Inferior parietal cortex (tissue), 1 donor: ENCODE results near the gene BLMH.

ENCODE experiments used
- DNase-seq: peaks from one replicate; pipeline ENCODE4 v3.0.0-alpha.2; 2016; ENCODE audit errors: extremely low spot score

Gene BLMH

GRCh38 chr17:30291543-30292285 lies at the start of gene BLMH:
Gene BLMH, minus strand, starts transcription at chr17:30291944. Its CDS starts 125 bp downstream, at chr17:30291819.
- peak; percentile 77 for DNase-seq

- DNase-seq: no peak
Observed at GRCh38 chr17:30340801-30341356, 49.1 kb upstream of the BLMH start.

GRCh38 chr17:30339086-30339485 lies 47.3 kb upstream of the BLMH start:
- no peak for DNase-seq

GRCh38 chr17:30337393-30337999 lies 45.8 kb upstream of the BLMH start:
- DNase-seq: no peak

- DNase-seq: no peak
Observed at GRCh38 chr17:30336369-30337171, 44.8 kb upstream of the BLMH start.

GRCh38 chr17:30334421-30334820 lies 42.7 kb upstream of the BLMH start:
- DNase-seq: no peak

GRCh38 chr17:30333503-30334360 lies 42.0 kb upstream of the BLMH start, which contains the start of gene TMIGD1:
Gene TMIGD1, minus strand, starts transcription at chr17:30334057. Its CDS starts 1,924 bp downstream, at chr17:30332133.
- no peak for DNase-seq

GRCh38 chr17:30332057-30332542 lies 40.4 kb upstream of the BLMH start:
- DNase-seq: no peak

GRCh38 chr17:30326809-30327208 lies 35.1 kb upstream of the BLMH start:
- no peak for DNase-seq

GRCh38 chr17:30324723-30325122 lies 33.0 kb upstream of the BLMH start:
- DNase-seq: no peak

- DNase-seq: no peak
Observed at GRCh38 chr17:30323895-30324319, 32.2 kb upstream of the BLMH start.

- no peak for DNase-seq
Observed at GRCh38 chr17:30323262-30323894, 31.6 kb upstream of the BLMH start.

- no peak for DNase-seq
Observed at GRCh38 chr17:30321314-30321713, 29.6 kb upstream of the BLMH start.

GRCh38 chr17:30318155-30318554 lies 26.4 kb upstream of the BLMH start:
- DNase-seq: no peak

- DNase-seq: no peak
Observed at GRCh38 chr17:30316736-30317135, 25.0 kb upstream of the BLMH start.

- no peak for DNase-seq
Observed at GRCh38 chr17:30315106-30315505, 23.4 kb upstream of the BLMH start.

GRCh38 chr17:30314474-30314873 lies 22.7 kb upstream of the BLMH start:
- no peak for DNase-seq

- DNase-seq: no peak
Observed at GRCh38 chr17:30312226-30312625, 20.5 kb upstream of the BLMH start.

GRCh38 chr17:30310562-30310961 lies 18.8 kb upstream of the BLMH start:
- no peak for DNase-seq

GRCh38 chr17:30309591-30309990 lies 17.8 kb upstream of the BLMH start:
- DNase-seq: no peak

- DNase-seq: no peak
Observed at GRCh38 chr17:30308406-30308805, 16.7 kb upstream of the BLMH start.
